Panc1 (cell line): Measurements from ENCODE around the gene SPIB. TPM values are rescaled to one million over a fixed set of nuclear protein-coding genes. Genes with fewer than 3 reads are reported as not detected.
A peak's percentile ranks its signal among the peaks of the same experiment; 100 is the strongest.

Experiments
- ATAC-seq: fragments of 200-7000 bp; cut with Tn5 transposase; 2 replicates; pipeline ENCODE4 v1.9.1; 2020; ENCODE audit warnings: mild to moderate bottlenecking, moderate library complexity
- BruUV-seq: library from RNA; stranded (reverse); fragments of 400-500 nt; replicated peaks from 2 replicates; lab custom pipeline; 2021; lab: Mats Ljungman, UMichigan
- CTCF ChIA-PET: fragments of 300-600 bp; sonication (Branson Sonifier 250); formaldehyde crosslinking; loops from one replicate; lab custom pipeline; 2022; ENCODE audit warnings: antibody characterized with exemption; lab: Charles Lee
- POLR2A ChIA-PET: fragments of 300-600 bp; sonication (Branson Sonifier 250); formaldehyde crosslinking; loops from one replicate; lab custom pipeline; 2022; ENCODE audit warnings: antibody characterized with exemption; lab: Charles Lee
- DNase-seq: peaks from one replicate; pipeline ENCODE4 v3.0.0-alpha.2; 2010; ENCODE audit warnings: low read depth, low spot score
- H3K27ac ChIP-seq: 2 replicates; pipeline ENCODE4 v1.5.1; 2011; ENCODE audit warnings: mild to moderate bottlenecking, low read length, inconsistent platforms
- H3K27me3 ChIP-seq: fragments of 200-500 bp; sonication (Bioruptor generic); 2 replicates; pipeline ENCODE4 v1.6.0; 2014; ENCODE audit warnings: low read length, inconsistent platforms; ENCODE audit not compliant: control insufficient read depth, insufficient read depth
- H3K36me3 ChIP-seq: fragments of 200-500 bp; sonication (Bioruptor generic); 2 replicates; pipeline ENCODE4 v1.5.1; 2014; ENCODE audit warnings: inconsistent platforms, mild to moderate bottlenecking, low read length, moderate library complexity; ENCODE audit not compliant: control insufficient read depth, insufficient read depth
- H3K4me1 ChIP-seq: 2 replicates; pipeline ENCODE4 v1.5.1; 2011; ENCODE audit warnings: inconsistent platforms, mild to moderate bottlenecking, low read length, moderate library complexity; ENCODE audit not compliant: control insufficient read depth, insufficient read depth
- H3K4me3 ChIP-seq, 2 experiments: 2 replicates each; pipeline ENCODE4 v1.5.1; 2011 to 2012; ENCODE audit warnings: low read depth in 2 of 2, low read length in 2 of 2, mild to moderate bottlenecking in 2 of 2, inconsistent platforms in 1 of 2, moderate library complexity in 1 of 2
- H3K9me3 ChIP-seq: fragments of 200-500 bp; sonication (Bioruptor generic); 2 replicates; pipeline ENCODE4 v1.5.1; 2014; ENCODE audit warnings: low read depth, mild to moderate bottlenecking, inconsistent platforms, low read length, moderate library complexity; ENCODE audit not compliant: control insufficient read depth, insufficient read depth
- POLR2AphosphoS5 ChIP-seq: IDR thresholded peaks from 2 replicates; pipeline ENCODE4 v1.6.1; 2012; ENCODE audit warnings: mild to moderate bottlenecking, low read depth, low read length, moderate library complexity
- REST ChIP-seq, 2 experiments: IDR thresholded peaks; 2 replicates each; pipeline ENCODE4 v1.6.1; 2011 to 2012; ENCODE audit warnings: low read depth in 2 of 2, control low read depth in 1 of 2, low read length in 1 of 2, mild to moderate bottlenecking in 1 of 2, moderate library complexity in 1 of 2; ENCODE audit not compliant: insufficient read depth in 1 of 2
- SIN3A ChIP-seq: IDR thresholded peaks from 2 replicates; pipeline ENCODE4 v1.6.1; 2012; ENCODE audit warnings: low read depth, mild to moderate bottlenecking, low read length, moderate library complexity, borderline replicate concordance; ENCODE audit not compliant: insufficient read depth
- TCF7L2 ChIP-seq: IDR thresholded peaks from 2 replicates; pipeline ENCODE4 v1.6.1; 2011; ENCODE audit warnings: mild to moderate bottlenecking, low read depth, low read length, inconsistent platforms
- in situ Hi-C: cut with HindIII; loops from 2 replicates; pipeline ENCODE4 v1.10.0; 2016; ENCODE audit warnings: low sequenced_read_pairs, low pct_unique_long_range_greater_than_20kb
- intact Hi-C: fragments of 100-400 bp; cut with micrococcal nuclease; formaldehyde crosslinking; loops from one replicate; pipeline ENCODE4 v1.10.0; 2022; ENCODE audit not compliant: unreplicated experiment
- total RNA-seq: library from RNA; stranded (reverse); gene quantifications from one replicate; pipeline ENCODE4 v1.2.1, GENCODE V29; 2021; ENCODE audit not compliant: unreplicated experiment
- TF ChIP-seq, protein P1 (sequence below): fragments of 450-650 bp; IDR thresholded peaks from 2 replicates; pipeline ENCODE4 v1.5.1; 2017; ENCODE audit warnings: mild to moderate bottlenecking

Gene SPIB
- total RNA-seq, 1 experiment from 2014 or later, result not detected

GRCh38 chr19:50432221-50433028 lies 13.7 kb downstream of the SPIB start, which contains the start of gene MYBPC2:
MYBPC2 (plus strand) TSS chr19:50432892; CDS start chr19:50432954, 62 bp downstream.
- H3K9me3 ChIP-seq, result no peaks in the 10 kb centered on the region
- H3K4me3 ChIP-seq, result peak within 1 kb of the TSS; percentile 41 to 64
- intact Hi-C loops, result no loop called here
- in situ Hi-C loops, result no loop called here
- ATAC-seq (peak; percentile 18), DNase-seq (no peak)
- H3K36me3 ChIP-seq, result no peaks in the 10 kb centered on the region
- ChIA-PET CTCF (no interaction called here), POLR2A (no interaction called here)
- H3K27ac ChIP-seq, result no peak within 1 kb of the TSS
- BruUV-seq, result no TSS peak
- no peaks in the 10 kb centered on the region for H3K27me3 ChIP-seq
- TF ChIP-seq, protein P1, sequence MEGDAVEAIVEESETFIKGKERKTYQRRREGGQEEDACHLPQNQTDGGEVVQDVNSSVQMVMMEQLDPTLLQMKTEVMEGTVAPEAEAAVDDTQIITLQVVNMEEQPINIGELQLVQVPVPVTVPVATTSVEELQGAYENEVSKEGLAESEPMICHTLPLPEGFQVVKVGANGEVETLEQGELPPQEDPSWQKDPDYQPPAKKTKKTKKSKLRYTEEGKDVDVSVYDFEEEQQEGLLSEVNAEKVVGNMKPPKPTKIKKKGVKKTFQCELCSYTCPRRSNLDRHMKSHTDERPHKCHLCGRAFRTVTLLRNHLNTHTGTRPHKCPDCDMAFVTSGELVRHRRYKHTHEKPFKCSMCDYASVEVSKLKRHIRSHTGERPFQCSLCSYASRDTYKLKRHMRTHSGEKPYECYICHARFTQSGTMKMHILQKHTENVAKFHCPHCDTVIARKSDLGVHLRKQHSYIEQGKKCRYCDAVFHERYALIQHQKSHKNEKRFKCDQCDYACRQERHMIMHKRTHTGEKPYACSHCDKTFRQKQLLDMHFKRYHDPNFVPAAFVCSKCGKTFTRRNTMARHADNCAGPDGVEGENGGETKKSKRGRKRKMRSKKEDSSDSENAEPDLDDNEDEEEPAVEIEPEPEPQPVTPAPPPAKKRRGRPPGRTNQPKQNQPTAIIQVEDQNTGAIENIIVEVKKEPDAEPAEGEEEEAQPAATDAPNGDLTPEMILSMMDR, result no peak
- TF ChIP-seq REST (IDR thresholded peaks at IDR 0.05; ENCODE audit: insufficient read depth in 1 of 2, low read depth in 2 of 2, low read length in 1 of 2) (no peak), TCF7L2 (no peak), SIN3A (no peak), POLR2AphosphoS5 (no peak)
- H3K4me1 ChIP-seq, result no peaks in the 10 kb centered on the region

GRCh38 chr19:50433201-50434180 lies 14.8 kb downstream of the SPIB start:
- ChIA-PET CTCF (no interaction called here), POLR2A (no interaction called here)
- Histone ChIP-seq H3K27ac (no peak overlapping the region), H3K4me1 (no peaks in the 10 kb centered on the region), H3K36me3 (no peaks in the 10 kb centered on the region), H3K9me3 (no peaks in the 10 kb centered on the region), H3K4me3 (no peak overlapping the region), H3K27me3 (no peaks in the 10 kb centered on the region)
- intact Hi-C loops, result no loop called here
- in situ Hi-C loops, result no loop called here
- TF ChIP-seq POLR2AphosphoS5, result no peak
- DNase-seq (no peak), ATAC-seq (no peak)
- BruUV-seq, result no TSS peak
